ENCODE measurements around the gene ZNF385D.

Gene ZNF385D

GRCh38 chr3:21668012-21668411 lies 83.0 kb downstream of the ZNF385D start:
- no peak for DNase-seq

- DNase-seq: no peak
Measured at GRCh38 chr3:21665444-21666100, 85.4 kb downstream of the ZNF385D start.

GRCh38 chr3:21664996-21665395 lies 86.0 kb downstream of the ZNF385D start:
- DNase-seq: no peak

- no peak for DNase-seq
Measured at GRCh38 chr3:21662403-21662802, 88.6 kb downstream of the ZNF385D start.

- no peak for DNase-seq
Measured at GRCh38 chr3:21654662-21655061, 96.3 kb downstream of the ZNF385D start.

DNA sequence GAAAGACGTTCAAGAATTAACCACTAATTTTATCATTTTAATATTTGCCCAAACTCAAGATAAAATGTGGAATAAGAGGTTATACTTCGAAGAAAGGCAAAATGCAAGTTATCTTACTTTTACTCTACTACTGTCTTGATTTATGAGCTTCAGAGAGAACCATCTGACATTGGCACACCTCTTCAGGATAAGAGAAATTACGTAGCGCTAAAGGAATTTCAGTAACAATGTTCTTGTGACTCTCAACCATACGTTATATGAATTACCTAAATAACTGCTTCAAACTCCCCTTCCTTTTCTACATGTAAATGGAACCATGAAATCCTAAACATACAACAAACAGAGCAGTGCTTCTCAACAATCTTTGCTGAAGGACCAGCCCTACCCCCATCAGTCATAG lies 96.8 kb downstream of the ZNF385D start:
- DNase-seq: no peak

- DNase-seq: no peak
Measured at GRCh38 chr3:21649519-21649918, 101.5 kb downstream of the ZNF385D start.

DNA sequence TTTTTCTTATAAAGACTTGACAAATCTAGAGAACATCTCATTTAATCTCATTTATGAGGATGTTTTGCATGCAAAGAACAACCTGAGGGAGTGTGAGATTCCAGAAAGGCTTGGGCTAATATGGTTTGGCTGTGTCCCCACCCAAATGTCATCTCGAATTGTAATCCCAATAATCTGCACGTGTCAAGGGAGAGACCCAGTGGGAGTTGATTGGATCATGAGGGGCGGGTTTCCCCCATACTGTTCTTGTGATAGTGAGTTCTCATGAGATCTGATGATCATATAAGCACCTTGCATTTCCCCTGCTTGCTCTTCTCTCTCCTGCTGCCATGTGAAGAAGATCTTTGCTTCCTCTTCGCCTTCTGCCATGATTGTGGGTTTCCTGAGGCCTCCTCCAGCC lies 103.0 kb downstream of the ZNF385D start:
- no peak for DNase-seq

- DNase-seq: no peak
Measured at GRCh38 chr3:21645121-21645897, 105.7 kb downstream of the ZNF385D start.

DNA sequence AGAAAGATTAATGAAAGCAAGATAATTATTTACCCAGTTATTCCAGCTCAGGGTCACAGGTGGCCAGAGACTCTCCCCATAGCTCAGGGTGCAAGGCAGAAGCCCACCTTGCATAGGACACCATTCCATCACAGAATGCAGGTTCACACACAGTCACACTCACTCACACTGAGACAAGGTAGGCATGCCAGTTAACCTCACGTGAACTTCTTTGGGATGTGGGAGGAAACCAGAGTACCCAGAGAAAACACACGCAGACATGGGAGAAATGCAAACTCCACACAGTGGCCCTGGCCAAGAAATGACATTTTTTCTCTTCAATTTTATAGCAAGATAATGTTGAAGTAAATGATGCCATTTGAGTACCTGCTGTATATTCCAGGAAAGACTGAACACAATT lies 106.7 kb downstream of the ZNF385D start:
- no peak for DNase-seq

GRCh38 chr3:21643752-21644151 lies 107.3 kb downstream of the ZNF385D start:
- DNase-seq: no peak

DNA sequence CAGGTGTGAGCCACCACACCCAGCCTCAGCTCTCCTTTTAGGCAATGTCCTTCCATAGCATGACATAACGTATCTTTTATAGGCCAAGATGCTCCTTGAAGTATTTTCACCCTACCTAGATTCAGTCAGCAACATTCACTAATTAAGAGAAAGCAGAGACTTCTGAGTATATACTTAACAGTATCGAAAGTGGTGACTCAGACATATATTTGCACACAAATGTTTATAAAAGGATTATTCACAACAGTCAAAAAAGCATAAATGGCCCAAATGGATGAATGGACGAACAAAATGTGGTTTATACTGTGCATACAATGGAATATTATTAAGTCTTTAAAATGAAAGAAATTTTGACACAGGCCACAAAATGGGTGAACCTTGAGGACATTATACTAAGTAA lies 108.6 kb downstream of the ZNF385D start:
- no peak for DNase-seq

DNA sequence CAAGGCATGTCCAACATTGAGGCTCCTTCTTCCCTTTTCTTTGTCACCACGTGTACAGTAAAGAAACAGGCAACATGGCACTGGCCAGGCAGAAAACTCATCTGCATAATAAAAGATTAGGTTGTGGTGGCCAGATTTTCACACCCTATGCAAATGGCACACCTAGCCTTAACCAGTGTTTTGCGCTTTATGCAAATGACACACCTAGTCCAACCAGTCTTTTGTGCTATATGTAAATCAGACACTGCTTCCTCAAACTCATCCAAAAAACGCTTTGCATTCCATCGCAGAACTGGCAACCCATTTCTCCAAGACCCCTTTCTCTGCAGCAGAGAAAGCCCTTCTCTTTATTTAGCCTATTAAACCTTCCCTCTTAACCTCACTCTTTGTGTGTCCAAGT lies 109.1 kb downstream of the ZNF385D start:
- no peak for DNase-seq

DNA sequence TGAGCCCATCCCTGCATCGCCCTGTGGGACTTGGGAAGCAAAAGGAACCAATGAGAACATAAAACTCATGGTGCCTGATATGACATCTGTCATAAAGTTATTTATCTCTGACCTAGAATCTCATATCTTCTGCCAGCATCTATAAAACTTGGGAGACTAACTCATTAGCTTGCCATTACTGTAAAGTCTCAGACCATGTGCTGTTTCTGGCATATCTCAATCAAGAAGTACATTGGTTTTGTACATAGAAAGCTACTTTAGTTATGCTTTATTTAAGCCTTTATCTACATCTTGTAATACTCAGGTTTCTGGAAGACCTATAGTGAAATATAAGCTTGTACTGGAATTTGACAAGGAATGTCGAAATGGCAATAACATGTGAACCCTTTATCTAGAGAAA lies 112.5 kb downstream of the ZNF385D start:
- DNase-seq: no peak

- DNase-seq: no peak
Measured at GRCh38 chr3:21634112-21634511, 116.9 kb downstream of the ZNF385D start.

- no peak for DNase-seq
Measured at GRCh38 chr3:21624524-21624923, 126.5 kb downstream of the ZNF385D start.

GRCh38 chr3:21621181-21621651 lies 129.8 kb downstream of the ZNF385D start:
- no peak for DNase-seq

DNA sequence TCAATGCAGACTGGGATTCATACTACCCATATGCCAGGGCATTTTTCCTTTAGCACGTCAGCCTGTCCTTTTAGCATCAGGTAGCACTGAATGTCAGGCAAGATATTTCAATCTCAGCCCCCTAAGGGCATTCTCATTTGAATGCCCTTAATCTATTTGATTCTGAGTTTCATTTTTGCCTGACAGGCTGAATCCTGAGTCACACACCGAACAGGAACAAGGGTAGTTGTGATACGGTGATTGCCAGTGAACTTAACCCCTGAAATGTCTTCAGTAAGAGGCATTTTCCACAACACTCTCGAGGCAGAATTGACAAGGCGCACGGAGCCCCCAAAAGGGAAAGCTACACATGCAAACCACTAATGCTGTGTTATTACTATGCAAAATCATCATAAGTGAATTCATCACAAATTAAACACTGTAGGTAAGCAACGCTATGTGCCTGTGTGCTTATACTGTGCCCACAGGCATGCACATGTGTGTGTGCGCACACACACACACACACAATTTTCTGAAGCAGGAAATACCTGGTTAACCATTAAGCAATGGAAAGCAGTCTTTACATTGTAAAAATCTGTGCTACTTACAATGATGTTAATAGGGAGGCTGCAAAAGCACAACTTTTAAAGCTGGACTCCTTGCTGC lies 130.4 kb downstream of the ZNF385D start:
- no peak for DNase-seq

DNA sequence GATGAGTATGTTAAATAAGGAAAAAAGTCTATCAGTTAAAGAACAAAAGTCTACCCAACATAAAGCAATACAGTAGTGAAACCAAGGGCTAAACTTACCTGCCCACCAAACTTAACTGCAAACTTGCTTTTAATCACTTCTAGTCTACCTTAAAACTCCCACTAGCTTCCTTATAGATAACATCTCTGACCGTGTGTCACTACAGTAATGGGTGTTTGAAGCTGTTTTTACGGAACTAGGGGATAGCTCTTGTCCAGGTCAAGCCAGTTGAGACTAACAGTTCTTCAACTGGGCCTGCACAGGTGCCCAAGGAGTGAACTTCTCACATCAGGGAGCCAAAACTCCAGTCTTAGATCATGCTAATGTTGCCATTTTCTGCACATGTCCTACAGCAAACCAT lies 132.3 kb downstream of the ZNF385D start:
- DNase-seq: no peak

GRCh38 chr3:21613372-21614070 lies 137.5 kb downstream of the ZNF385D start:
- DNase-seq: no peak

- DNase-seq: no peak
Measured at GRCh38 chr3:21601178-21601577, 149.8 kb downstream of the ZNF385D start.

- no peak for DNase-seq
Measured at GRCh38 chr3:21599890-21600289, 151.1 kb downstream of the ZNF385D start.

DNA sequence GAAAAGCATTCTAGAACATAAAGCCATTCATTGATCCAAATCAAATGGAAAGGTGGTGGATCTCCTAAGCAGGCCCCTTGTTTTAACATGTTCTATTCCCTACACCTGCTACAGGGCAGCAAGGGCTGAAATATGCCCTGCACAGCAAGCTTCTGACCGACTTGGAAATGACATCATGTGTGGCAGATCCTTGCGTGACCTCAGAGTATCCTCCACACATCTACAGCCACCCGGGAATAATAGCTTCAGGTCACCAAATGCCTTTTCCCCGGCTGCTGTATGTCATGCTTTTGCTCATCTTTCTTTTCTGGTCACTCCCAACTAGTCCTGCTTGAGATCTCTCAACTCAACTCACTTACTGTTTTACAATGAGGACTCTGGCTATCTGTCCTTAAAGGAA lies 158.2 kb downstream of the ZNF385D start:
- no peak for DNase-seq
